GM12873 (cell line): ENCODE data around the gene SPECC1.

Experiments used
- CTCF ChIP-seq: IDR thresholded peaks from 2 replicates; pipeline ENCODE4 v1.5.1; 2012; ENCODE audit warnings: low read depth, mild to moderate bottlenecking, moderate library complexity, low read length, control low read depth; ENCODE audit not compliant: insufficient read depth; ENCODE audit errors: missing control alignments

Gene SPECC1

GRCh38 chr17:20066253-20066652, 57.1 kb downstream of the SPECC1 start:
- no peak for TF ChIP-seq CTCF

GRCh38 chr17:20067711-20068110, 58.6 kb downstream of the SPECC1 start:
- no peak for TF ChIP-seq CTCF

GRCh38 chr17:20068445-20068844, 59.3 kb downstream of the SPECC1 start:
- no peak for TF ChIP-seq CTCF

GRCh38 chr17:20071824-20072691, 62.9 kb downstream of the SPECC1 start:
- no peak for TF ChIP-seq CTCF

- no peak for TF ChIP-seq CTCF
Observed at GRCh38 chr17:20072692-20072992, 63.5 kb downstream of the SPECC1 start.

GRCh38 chr17:20073055-20073979, 64.2 kb downstream of the SPECC1 start:
- no peak for TF ChIP-seq CTCF

GRCh38 chr17:20074001-20074400, 64.8 kb downstream of the SPECC1 start:
- no peak for TF ChIP-seq CTCF
